ENCODE data around the gene ZFP64.
"Not testable (repeated sequence)": the region's sequence is repeated elsewhere in the genome, so short reads cannot be mapped to it uniquely, and the experiment has no call there.

The ZFP64 gene

DNA sequence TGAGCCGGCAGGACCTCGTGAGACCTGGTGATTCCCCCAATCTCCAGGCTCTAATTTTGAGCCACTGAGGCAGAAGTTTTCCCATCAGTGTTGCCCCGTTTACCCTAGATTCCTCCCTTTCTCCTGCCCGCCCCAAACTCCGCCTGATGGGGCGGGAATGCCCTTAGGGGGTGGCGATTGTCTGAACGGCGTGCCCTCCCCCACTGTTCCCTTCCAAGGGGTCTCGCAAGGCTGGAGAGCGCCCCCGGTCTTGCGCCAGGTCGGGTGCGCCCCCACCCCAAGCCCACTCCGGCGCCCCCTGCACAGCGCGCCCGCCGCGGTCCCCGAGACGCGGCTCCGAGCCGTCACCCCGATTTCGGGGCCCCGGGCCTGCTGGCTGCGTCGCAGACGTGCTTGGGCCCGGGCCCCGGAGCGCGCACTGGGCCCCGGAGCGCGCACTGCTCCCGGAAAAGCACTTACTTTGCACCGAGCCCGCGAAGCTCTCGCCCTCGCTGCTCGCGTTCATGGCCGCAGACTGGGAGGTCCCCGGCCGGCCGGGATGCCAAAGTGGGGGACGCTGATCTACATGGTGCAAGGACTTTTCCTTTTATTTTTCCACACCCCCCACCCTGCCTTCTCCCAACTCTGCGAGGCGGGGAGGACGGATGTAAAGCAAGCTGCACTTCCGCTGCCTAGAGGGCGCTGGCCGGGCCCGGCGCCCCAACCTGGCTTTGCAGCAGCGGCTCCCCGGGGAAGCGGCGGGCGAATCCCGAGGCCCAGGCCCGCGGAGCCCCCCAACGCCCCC lies at the start of gene ZFP64:
Gene ZFP64 (minus strand): TSS at position 648 of the 784 bp plus-strand sequence. CDS start 143 bp downstream, at position 505.
- DNase-seq, result peak; percentile 74 to 75

DNA sequence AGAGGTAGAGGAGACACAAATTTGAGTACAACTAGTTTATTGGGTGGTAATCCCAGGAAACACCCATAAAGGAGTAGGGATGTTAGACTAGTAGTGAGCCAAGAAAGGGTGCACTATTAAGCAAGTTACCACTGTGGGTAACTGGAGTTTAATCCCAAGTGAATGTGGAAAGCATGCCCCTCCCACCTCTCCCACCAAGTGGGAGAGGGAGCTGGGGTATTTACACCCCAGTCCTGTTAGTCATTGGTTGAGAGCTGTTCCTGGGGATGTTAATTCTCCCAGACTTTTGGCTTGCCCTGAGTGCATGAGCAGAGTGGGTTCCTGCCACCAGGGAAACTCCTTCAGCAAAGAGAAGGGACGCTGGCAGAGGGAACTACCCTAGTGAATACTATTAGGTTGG lies 49.2 kb upstream of the ZFP64 start:
- no peak for DNase-seq

DNA sequence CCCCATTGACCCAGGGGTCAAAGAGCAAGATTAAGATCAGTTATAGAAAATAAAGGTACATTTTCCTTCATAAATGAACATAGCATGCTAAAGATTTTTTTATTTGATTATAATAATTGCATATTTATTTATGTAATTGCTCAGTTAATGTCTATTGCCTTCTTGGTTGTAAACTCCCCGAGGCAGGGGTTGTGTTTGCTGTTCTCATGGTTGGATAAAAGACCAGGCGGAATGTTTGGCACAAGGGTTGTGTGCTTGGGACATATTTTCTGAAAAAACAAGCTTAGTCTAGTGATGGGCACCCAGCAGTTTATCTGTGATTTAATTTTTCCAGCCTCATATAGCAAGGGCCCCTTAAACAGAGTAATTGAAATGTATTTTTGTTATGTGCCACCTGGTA lies 47.5 kb upstream of the ZFP64 start:
- no peak for DNase-seq

DNA sequence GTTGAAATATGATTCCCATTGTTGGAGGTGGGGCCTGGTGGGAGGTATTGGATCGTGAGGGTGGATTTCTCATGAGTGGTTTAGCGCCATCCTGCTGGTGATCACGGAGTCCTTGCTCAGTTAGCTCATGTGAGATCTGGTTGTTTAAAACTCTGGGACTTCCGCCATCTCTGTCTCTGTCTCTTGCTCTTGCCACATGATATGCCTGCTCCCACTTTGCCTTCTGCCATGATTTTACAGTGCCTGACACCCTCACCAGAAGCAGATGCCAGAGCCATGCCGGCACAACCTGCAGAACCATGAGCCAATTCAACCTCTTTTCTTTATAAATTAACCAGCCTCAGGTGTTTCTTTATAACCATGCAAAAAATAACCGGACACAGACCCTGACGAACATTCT lies 44.7 kb upstream of the ZFP64 start:
- no peak for DNase-seq

DNA sequence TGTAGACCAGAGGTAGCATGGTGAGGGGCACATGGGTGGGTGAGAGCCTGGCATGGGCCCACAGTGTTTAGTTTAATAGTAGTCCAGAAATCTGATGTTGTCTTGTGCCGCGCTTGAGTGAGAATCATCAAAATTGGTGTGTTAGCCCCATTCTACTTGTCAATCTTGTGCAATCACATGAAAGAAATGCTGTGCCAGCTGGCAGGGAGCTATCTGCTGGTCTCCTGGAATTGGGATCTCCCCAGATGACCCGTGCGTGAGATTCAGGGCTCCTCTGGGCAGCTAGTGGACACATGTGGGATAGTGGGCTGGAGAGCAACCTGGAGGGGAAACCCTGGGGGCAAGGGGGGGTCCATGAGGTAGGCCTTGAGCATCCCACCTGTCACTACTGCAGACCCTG lies 43.5 kb upstream of the ZFP64 start:
- no peak for DNase-seq

DNA sequence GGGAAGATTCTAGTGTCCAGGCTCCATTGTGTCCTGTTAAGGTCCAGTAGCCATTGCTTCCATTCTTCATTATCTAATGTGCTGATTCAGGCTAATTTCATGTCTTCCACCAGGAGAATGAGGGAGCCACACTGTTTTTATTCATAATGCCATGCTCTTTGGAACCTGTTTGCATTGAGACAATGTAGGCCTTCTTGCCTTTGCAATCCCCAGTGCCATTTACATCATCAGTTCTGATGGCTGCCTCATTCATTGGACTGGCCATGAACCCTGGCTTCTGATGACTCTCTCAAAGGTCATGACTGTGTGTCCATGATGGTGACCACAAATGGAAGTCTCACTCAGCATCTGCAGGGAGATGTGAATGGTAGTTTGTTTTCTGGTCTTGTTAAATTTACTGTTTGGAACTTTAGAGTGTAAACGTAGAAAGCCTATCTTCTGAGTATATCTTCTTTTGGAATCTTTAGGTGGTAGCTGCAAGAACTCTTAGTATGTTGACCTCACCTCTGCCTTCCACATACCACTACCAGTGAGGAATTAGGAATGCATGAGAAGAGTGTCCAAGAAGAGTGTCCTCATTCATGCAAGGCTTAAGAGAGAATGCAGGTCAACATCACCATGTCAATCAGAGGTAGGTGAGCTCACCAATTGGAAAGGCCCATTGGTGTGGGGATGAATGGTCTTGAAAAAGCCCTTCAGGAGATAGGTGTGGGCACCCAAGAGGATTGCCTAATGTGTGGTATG lies 42.9 kb upstream of the ZFP64 start:
- DNase-seq, result no peak

DNA sequence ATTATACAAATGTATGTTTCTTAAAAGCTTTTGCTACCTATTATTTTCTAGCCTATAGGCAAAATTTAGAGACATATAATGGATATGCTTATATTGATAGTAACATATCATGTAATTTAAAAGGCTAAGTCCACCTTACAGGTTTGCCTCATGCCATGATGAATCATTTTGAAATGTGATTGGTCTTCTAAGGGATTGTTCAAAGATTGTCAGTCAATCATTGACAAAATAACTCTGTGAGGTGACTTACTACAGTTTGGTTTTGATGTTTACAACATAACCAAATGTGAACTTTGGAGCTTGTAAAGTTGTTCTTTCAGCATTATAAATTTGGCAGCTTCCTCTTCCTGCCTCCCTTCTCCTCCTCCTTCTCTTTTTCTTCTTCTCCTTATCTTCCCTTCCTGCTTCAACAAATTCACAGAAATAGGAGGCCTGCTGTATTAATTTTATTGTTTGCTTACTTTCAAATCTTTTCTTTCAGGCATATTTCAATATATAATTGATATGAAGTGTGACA lies 39.7 kb upstream of the ZFP64 start:
- no peak for DNase-seq

- no peak for DNase-seq
Measured at GRCh38 chr20:52230409-52230808, 38.8 kb upstream of the ZFP64 start.

GRCh38 chr20:52229346-52229745 lies 37.8 kb upstream of the ZFP64 start:
- DNase-seq, result not testable (repeated sequence)

- DNase-seq, result no peak
Measured at GRCh38 chr20:52226370-52226769, 34.8 kb upstream of the ZFP64 start.

- no peak for DNase-seq
Measured at GRCh38 chr20:52224920-52225319, 33.3 kb upstream of the ZFP64 start.

DNA sequence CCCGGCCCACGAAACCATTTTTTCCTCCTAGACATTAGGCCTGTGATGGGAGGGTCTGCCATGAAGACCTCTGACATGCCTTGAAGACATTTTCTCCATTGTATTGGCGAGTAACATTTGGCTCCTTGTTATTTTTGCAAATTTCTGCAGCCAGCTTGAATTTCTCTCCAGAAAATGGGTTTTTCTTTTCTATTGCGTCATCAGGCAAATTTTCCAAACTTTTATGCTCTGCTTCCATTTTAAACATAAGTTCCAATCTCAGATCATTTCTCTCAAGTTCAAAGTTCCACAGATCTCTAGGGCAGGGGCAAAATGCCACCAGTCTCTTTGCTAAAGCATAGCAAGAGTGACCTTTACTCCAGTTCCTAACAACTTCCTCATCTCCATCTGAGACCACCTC lies 29.8 kb upstream of the ZFP64 start:
- not testable (repeated sequence) for DNase-seq

DNA sequence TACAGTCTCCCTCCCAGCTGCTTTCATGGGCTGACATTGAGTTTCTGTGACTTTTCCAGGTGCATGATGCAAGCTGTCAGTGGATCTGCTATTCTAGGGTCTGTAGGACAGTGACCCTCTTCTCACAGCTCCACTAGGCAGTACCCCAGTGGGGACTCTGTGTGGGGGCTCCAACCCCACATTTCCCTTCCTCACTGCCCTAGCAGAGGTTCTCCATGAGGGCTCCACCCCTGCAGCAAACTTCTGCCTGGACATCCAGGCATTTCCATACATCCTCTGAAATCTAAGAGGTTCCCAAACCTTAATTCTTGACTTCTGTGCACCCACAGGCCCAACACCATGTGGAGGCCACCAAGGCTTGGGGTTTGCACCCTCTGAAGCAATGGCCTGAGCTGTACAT lies 29.3 kb upstream of the ZFP64 start:
- not testable (repeated sequence) for DNase-seq

GRCh38 chr20:52219441-52219840 lies 27.9 kb upstream of the ZFP64 start:
- DNase-seq, result no peak

GRCh38 chr20:52217689-52218395 lies 26.3 kb upstream of the ZFP64 start:
- DNase-seq, result no peak

DNA sequence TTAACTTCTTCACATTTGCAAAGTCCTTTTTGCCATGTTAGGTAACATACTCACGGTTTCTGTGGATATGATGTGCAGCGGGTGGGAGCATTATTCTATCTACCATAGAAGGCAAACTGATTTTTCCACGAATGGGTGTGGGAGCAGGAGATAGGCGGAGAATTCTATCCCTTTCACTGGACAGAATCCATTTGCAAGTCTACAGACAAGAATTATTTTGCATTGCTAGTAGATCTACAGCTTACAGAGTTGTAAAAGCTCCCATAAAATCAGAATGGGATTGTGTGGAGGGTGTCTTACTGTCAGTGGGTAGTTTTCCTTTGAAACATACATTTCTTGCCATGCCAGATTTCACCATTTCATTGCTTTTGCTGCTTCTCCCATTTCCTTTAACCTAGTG lies 22.4 kb upstream of the ZFP64 start:
- DNase-seq, result no peak

- no peak for DNase-seq
Measured at GRCh38 chr20:52212943-52213342, 21.4 kb upstream of the ZFP64 start.

- no peak for DNase-seq
Measured at GRCh38 chr20:52210037-52210990, 18.7 kb upstream of the ZFP64 start.

DNA sequence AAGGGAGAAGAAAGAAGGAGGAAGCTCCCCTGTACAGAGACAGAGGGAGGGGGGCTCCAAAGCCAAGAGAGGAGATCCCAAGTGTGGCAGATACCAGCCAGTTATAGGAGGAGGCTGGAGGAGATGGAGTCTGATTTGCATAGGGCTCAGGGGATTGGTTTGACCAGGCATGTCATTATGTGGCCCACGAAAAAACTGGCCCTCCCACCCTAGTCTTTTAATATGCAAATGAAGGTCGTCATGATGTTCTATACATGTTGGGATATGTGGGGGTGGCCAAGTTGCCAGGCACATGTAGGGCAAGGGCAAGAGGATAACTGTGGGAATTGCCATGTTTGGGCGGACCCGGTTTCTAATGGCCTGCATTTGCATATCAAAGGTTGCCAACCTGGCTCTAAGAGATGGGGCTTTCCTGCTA lies 17.6 kb upstream of the ZFP64 start:
- DNase-seq, result no peak

GRCh38 chr20:52207020-52207810 lies 15.6 kb upstream of the ZFP64 start:
- no peak for DNase-seq

DNA sequence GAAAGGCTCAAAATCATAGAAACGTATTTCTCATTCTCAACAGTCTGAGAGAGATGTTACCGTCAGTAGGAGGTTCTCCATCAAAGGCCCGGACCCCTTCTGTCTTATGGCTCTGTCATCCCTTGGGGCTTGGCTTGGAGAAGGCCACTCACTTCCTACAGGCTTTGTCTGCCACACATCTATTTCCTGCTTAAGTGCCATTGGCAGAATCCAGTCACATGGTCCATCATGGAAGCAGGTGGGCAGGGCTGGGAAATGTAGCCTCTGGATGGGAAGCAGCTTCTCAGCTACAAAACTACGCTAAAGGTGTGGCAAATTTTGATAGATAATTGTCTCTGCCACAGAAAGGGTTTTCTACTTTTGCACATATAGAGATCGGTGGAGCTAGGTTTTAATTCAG lies 12.6 kb upstream of the ZFP64 start:
- DNase-seq, result no peak
